Neural progenitor cell (in vitro differentiated cells): ENCODE data around the gene SH2B2. TPM values are rescaled to one million over a fixed set of nuclear protein-coding genes. Genes with fewer than 3 reads are reported as not detected.
A peak's percentile ranks its signal among the peaks of the same experiment; 100 is the strongest.

ENCODE experiments used
- DNase-seq: peaks from one replicate; pipeline ENCODE4 v3.0.0-alpha.2; 2016; ENCODE audit warnings: low spot score
- H2AFZ ChIP-seq: fragments of 200-600 bp; sonication (generic); replicated peaks from 2 replicates; pipeline ENCODE4 v1.6.1; 2016; ENCODE audit warnings: antibody characterized with exemption
- H3F3A ChIP-seq: fragments of 200-600 bp; sonication (generic); 2 replicates; pipeline ENCODE4 v1.6.1; 2016; ENCODE audit warnings: antibody characterized with exemption, low read depth
- H3K27ac ChIP-seq: fragments of 200-600 bp; sonication (generic); 2 replicates; pipeline ENCODE4 v1.5.1; 2016; ENCODE audit warnings: mild to moderate bottlenecking
- H3K27me3 ChIP-seq: fragments of 200-600 bp; sonication (generic); 2 replicates; pipeline ENCODE4 v1.6.1; 2016; ENCODE audit warnings: mild to moderate bottlenecking, moderate library complexity
- H3K36me3 ChIP-seq: fragments of 200-600 bp; sonication (generic); 2 replicates; pipeline ENCODE4 v1.5.1; 2016
- H3K4me1 ChIP-seq: fragments of 200-600 bp; sonication (generic); 2 replicates; pipeline ENCODE4 v1.6.1; 2016; ENCODE audit warnings: mixed run types
- H3K4me2 ChIP-seq: fragments of 200-600 bp; sonication (generic); 2 replicates; pipeline ENCODE4 v1.6.1; 2016
- H3K4me3 ChIP-seq: fragments of 200-600 bp; sonication (generic); 2 replicates; pipeline ENCODE4 v1.5.1; 2016
- H3K79me2 ChIP-seq: fragments of 200-600 bp; sonication (generic); 2 replicates; pipeline ENCODE4 v1.6.1; 2016; ENCODE audit warnings: low read depth
- H3K9ac ChIP-seq: fragments of 200-600 bp; sonication (generic); 2 replicates; pipeline ENCODE4 v1.6.1; 2016
- H3K9me3 ChIP-seq: fragments of 200-600 bp; sonication (generic); 2 replicates; pipeline ENCODE4 v1.5.1; 2016; ENCODE audit warnings: low read depth
- H4K20me1 ChIP-seq: fragments of 200-600 bp; sonication (generic); 2 replicates; pipeline ENCODE4 v1.6.1; 2016; ENCODE audit warnings: low read depth
- H3K27ac Mint-ChIP-seq: 3 replicates; pipeline ENCODE4 v1.8.0; 2021; ENCODE audit warnings: mixed read lengths
- H3K27me3 Mint-ChIP-seq: 2 replicates; pipeline ENCODE4 v1.8.0; 2022; ENCODE audit warnings: low read depth, mild to moderate bottlenecking, inconsistent platforms, moderate library complexity, mixed read lengths; ENCODE audit not compliant: insufficient read depth
- H3K36me3 Mint-ChIP-seq: 3 replicates; pipeline ENCODE4 v1.8.0; 2021; ENCODE audit warnings: mixed read lengths
- H3K4me1 Mint-ChIP-seq: 3 replicates; pipeline ENCODE4 v1.8.0; 2021; ENCODE audit warnings: mixed read lengths
- H3K4me3 Mint-ChIP-seq: 3 replicates; pipeline ENCODE4 v1.8.0; 2021; ENCODE audit warnings: mild to moderate bottlenecking, moderate library complexity, mixed read lengths
- H3K9me3 Mint-ChIP-seq: 3 replicates; pipeline ENCODE4 v1.8.0; 2020; ENCODE audit warnings: mixed read lengths
- CTCF ChIP-seq: fragments of 200-600 bp; sonication (generic); IDR thresholded peaks from 2 replicates; pipeline ENCODE4 v1.5.1; 2017; ENCODE audit warnings: antibody characterized with exemption, mild to moderate bottlenecking
- EZH2 ChIP-seq: fragments of 200-600 bp; sonication (generic); IDR thresholded peaks from 2 replicates; pipeline ENCODE4 v1.6.1; 2017; ENCODE audit warnings: antibody characterized with exemption, mild to moderate bottlenecking, moderate library complexity
- EZH2phosphoT487 ChIP-seq: fragments of 200-600 bp; sonication (generic); IDR thresholded peaks from 2 replicates; pipeline ENCODE4 v1.6.1; 2017; ENCODE audit warnings: antibody characterized with exemption
- total RNA-seq: library from RNA; depleted of rRNA; stranded (reverse); fragments of >200 nt; gene quantifications from 2 replicates; pipeline ENCODE4 v1.2.3, GENCODE V29; 2015; ENCODE audit warnings: low replicate concordance

SH2B2 gene
- total RNA-seq, 1 donor from 2014 or later = 2.0 TPM

DNA sequence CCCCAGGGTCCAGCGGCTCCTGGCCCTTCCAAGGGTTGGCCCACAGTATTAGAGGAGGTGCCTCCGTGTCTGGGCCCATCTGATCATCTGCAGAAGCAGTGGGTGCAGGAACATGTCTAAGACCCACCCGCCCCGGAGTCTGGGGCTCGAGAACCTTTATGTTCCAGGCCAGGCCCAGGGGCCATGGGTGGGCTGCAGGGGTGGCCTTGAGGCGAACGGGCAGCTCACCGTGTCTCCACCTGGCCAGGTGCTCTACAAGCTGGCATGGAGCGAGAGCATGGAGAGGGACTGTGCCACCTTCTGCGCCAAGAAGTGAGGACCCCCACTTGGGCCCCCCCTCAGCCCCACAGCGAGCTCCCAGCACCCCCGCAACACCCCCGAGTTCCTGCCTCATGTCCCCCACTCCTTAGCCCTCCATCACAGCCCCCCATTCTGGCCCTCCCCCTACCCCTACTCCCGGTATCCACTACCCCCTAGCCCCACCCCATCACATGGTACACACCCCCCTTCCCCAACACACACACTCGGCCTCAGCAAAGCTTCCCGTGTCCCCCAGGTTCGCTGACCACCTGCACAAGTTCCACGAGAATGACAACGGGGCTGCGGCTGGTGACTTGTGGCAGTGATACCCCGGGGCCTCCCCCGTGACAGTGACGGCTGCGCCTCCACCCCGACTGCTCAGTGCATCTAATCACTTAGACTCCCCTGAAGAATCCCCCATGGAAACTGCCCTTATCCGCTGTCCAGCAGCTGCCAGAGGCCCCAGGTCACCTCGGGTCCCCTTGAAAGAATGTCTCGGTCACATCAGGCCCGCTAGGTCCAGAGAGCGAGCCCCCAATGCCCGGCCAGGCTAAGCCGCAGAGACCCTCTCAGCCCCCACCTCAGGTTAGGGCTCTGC is 4.0 kb upstream of the SH2B2 start:
- Mint-ChIP-seq H3K9me3 (no peaks in the 10 kb centered on the region), H3K4me1 (peaks cover 19% of the 10 kb centered on the region), H3K4me3 (no peak overlapping the region), H3K27me3 (peaks cover 4% of the 10 kb centered on the region), H3K27ac (no peak overlapping the region), H3K36me3 (no peaks in the 10 kb centered on the region)
- no peak for TF ChIP-seq CTCF
- TF ChIP-seq EZH2 = no peak
- no peak for TF ChIP-seq EZH2phosphoT487
- Histone ChIP-seq H3K4me3 (no peak overlapping the region), H3K79me2 (no peaks in the 10 kb centered on the region), H3K9ac (no peak overlapping the region), H2AFZ (no peak overlapping the region), H3K9me3 (no peaks in the 10 kb centered on the region), H4K20me1 (peaks cover 4% of the 10 kb centered on the region), H3K27ac (no peak overlapping the region), H3F3A (peaks cover 16% of the 10 kb centered on the region), H3K4me1 (peaks cover 18% of the 10 kb centered on the region), H3K36me3 (no peaks in the 10 kb centered on the region), H3K4me2 (no peak overlapping the region), H3K27me3 (peaks cover 12% of the 10 kb centered on the region)
- DNase-seq = no peak

GRCh38 chr7:102283477-102284189 is 3.0 kb upstream of the SH2B2 start:
- Histone ChIP-seq H3F3A (peaks cover 25% of the 10 kb centered on the region), H3K79me2 (no peaks in the 10 kb centered on the region), H3K27ac (no peak overlapping the region), H3K4me3 (no peak overlapping the region), H3K4me1 (peaks cover 24% of the 10 kb centered on the region), H4K20me1 (peaks cover 13% of the 10 kb centered on the region), H2AFZ (no peak overlapping the region), H3K9ac (no peak overlapping the region), H3K36me3 (no peaks in the 10 kb centered on the region), H3K27me3 (peaks cover 12% of the 10 kb centered on the region), H3K4me2 (no peak overlapping the region), H3K9me3 (no peaks in the 10 kb centered on the region)
- no peak for TF ChIP-seq CTCF
- TF ChIP-seq EZH2 = no peak
- no peak for TF ChIP-seq EZH2phosphoT487
- no peak for DNase-seq
- peak overlapping the region; percentile 72 for H3K4me3 Mint-ChIP-seq
- H3K4me1 Mint-ChIP-seq = peaks cover 24% of the 10 kb centered on the region
- no peaks in the 10 kb centered on the region for H3K36me3 Mint-ChIP-seq
- H3K27ac Mint-ChIP-seq = no peak overlapping the region
- peaks cover 4% of the 10 kb centered on the region for H3K27me3 Mint-ChIP-seq
- H3K9me3 Mint-ChIP-seq = no peaks in the 10 kb centered on the region

DNA sequence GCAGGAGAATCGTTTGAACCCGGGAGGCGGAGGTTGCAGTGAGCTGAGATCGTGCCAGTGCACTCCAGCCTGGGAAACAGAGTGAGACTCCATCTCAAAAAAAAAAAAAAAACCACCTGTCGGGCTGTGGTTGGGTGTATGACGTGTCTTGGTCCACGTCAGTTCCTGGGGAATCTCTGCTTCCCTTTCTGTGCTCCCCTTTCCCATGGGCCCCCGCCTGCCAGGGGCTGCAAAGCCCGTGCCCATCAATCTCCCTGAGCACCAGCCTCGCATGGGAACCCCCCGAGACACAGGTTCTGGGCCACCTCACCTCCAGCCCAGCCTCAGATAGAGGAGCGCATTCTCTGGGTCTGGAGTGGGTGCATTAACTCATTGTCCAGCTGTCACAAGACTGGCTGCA is 2.3 kb upstream of the SH2B2 start:
- TF ChIP-seq CTCF (no peak), EZH2 (no peak)
- H3K4me1 ChIP-seq = peaks cover 24% of the 10 kb centered on the region
- peaks cover 12% of the 10 kb centered on the region for H3K27me3 ChIP-seq
- peaks cover 20% of the 10 kb centered on the region for H4K20me1 ChIP-seq
- no peak overlapping the region for H3K4me2 ChIP-seq
- H3K27me3 Mint-ChIP-seq = peaks cover 4% of the 10 kb centered on the region
- H3K4me1 Mint-ChIP-seq = peaks cover 24% of the 10 kb centered on the region
- H3F3A ChIP-seq = peaks cover 25% of the 10 kb centered on the region
- H3K4me3 Mint-ChIP-seq = peak overlapping the region; percentile 85
- H3K36me3 Mint-ChIP-seq = no peaks in the 10 kb centered on the region
- H3K36me3 ChIP-seq = no peaks in the 10 kb centered on the region
- H3K9ac ChIP-seq = no peak overlapping the region
- H2AFZ ChIP-seq = no peak overlapping the region
- DNase-seq = no peak
- H3K4me3 ChIP-seq = no peak overlapping the region
- no peak overlapping the region for H3K27ac ChIP-seq
- no peaks in the 10 kb centered on the region for H3K79me2 ChIP-seq
- H3K9me3 Mint-ChIP-seq = no peaks in the 10 kb centered on the region
- H3K27ac Mint-ChIP-seq = no peak overlapping the region
- no peaks in the 10 kb centered on the region for H3K9me3 ChIP-seq
